Breast epithelium (tissue), 3 donors: ENCODE results near the gene DNMT3A.

ENCODE experiments used
- POLR2A ChIP-seq: fragments of 450-650 bp; IDR thresholded peaks from one replicate; pipeline ENCODE4 v1.6.1; 2016; ENCODE audit warnings: antibody characterized with exemption, mild to moderate bottlenecking, moderate library complexity
- TF ChIP-seq, protein P1 (sequence below), 3 donors: fragments of 450-650 bp; IDR thresholded peaks; one replicate each; pipeline ENCODE4 v1.5.1; 2016 to 2017; ENCODE audit warnings: antibody characterized with exemption in 3 of 3, mild to moderate bottlenecking in 3 of 3, moderate library complexity in 3 of 3

DNA sequence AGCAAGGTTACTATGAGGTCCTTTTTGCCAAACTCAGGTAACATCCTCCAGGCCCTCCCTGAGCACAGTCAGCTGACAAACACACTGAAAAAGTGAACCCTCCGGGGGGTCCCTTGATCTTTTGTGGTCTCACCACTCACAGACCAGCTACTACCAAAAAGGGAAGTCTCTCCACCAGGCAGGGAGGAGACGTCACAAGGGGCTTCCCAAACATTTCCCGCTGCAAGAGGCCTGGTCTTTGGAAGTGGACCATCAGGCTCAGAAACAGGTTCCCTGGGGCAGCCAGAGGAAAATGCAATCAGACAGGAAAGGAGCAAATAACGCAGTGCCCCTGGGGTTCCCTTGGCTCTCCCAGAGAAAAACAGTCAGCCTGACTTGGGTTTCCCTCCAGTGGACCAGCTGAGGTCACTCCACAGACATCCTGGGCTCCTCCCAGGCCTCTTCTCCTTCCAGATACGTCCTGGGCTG is 134.6 kb downstream of the DNMT3A start:
- TF ChIP-seq, protein P1, sequence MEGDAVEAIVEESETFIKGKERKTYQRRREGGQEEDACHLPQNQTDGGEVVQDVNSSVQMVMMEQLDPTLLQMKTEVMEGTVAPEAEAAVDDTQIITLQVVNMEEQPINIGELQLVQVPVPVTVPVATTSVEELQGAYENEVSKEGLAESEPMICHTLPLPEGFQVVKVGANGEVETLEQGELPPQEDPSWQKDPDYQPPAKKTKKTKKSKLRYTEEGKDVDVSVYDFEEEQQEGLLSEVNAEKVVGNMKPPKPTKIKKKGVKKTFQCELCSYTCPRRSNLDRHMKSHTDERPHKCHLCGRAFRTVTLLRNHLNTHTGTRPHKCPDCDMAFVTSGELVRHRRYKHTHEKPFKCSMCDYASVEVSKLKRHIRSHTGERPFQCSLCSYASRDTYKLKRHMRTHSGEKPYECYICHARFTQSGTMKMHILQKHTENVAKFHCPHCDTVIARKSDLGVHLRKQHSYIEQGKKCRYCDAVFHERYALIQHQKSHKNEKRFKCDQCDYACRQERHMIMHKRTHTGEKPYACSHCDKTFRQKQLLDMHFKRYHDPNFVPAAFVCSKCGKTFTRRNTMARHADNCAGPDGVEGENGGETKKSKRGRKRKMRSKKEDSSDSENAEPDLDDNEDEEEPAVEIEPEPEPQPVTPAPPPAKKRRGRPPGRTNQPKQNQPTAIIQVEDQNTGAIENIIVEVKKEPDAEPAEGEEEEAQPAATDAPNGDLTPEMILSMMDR (IDR thresholded peaks at IDR 0.05), result no peak
- no peak for TF ChIP-seq POLR2A
